HG02852 (cell line): ENCODE data around the gene SELL.
A peak's percentile ranks its signal among the peaks of the same experiment; 100 is the strongest.
"Not testable (repeated sequence)": the region's sequence is repeated elsewhere in the genome, so short reads cannot be mapped to it uniquely, and the experiment has no call there.

Experiments
- ATAC-seq: cut with Tn5 transposase; IDR thresholded peaks from one replicate; pipeline ENCODE4 v1.9.1; 2021; ENCODE audit warnings: mild to moderate bottlenecking, moderate library complexity; ENCODE audit not compliant: unreplicated experiment

Gene SELL

GRCh38 chr1:169670244-169670643, 41.2 kb downstream of the SELL start:
- ATAC-seq = not testable (repeated sequence)

GRCh38 chr1:169667699-169668596, 43.5 kb downstream of the SELL start:
- not testable (repeated sequence) for ATAC-seq

- peak; percentile 72 for ATAC-seq
Observed at GRCh38 chr1:169667227-169667639, 44.2 kb downstream of the SELL start.

- not testable (repeated sequence) for ATAC-seq
Observed at GRCh38 chr1:169662680-169663079, 48.7 kb downstream of the SELL start.

GRCh38 chr1:169661066-169661465, 50.4 kb downstream of the SELL start:
- ATAC-seq = not testable (repeated sequence)

GRCh38 chr1:169658777-169659176, 52.6 kb downstream of the SELL start:
- ATAC-seq = not testable (repeated sequence)

GRCh38 chr1:169653873-169654272, 57.5 kb downstream of the SELL start:
- ATAC-seq = no peak

GRCh38 chr1:169651035-169651434, 60.4 kb downstream of the SELL start:
- no peak for ATAC-seq

GRCh38 chr1:169650551-169650950, 60.9 kb downstream of the SELL start:
- no peak for ATAC-seq

GRCh38 chr1:169648709-169649108, 62.7 kb downstream of the SELL start:
- ATAC-seq = no peak

- ATAC-seq = no peak
Observed at GRCh38 chr1:169648187-169648586, 63.2 kb downstream of the SELL start.

- ATAC-seq = no peak
Observed at GRCh38 chr1:169647512-169647911, 63.9 kb downstream of the SELL start.

GRCh38 chr1:169644297-169644696, 67.1 kb downstream of the SELL start:
- no peak for ATAC-seq
